Measurements from ENCODE around the gene PROSER3.

Gene PROSER3

DNA sequence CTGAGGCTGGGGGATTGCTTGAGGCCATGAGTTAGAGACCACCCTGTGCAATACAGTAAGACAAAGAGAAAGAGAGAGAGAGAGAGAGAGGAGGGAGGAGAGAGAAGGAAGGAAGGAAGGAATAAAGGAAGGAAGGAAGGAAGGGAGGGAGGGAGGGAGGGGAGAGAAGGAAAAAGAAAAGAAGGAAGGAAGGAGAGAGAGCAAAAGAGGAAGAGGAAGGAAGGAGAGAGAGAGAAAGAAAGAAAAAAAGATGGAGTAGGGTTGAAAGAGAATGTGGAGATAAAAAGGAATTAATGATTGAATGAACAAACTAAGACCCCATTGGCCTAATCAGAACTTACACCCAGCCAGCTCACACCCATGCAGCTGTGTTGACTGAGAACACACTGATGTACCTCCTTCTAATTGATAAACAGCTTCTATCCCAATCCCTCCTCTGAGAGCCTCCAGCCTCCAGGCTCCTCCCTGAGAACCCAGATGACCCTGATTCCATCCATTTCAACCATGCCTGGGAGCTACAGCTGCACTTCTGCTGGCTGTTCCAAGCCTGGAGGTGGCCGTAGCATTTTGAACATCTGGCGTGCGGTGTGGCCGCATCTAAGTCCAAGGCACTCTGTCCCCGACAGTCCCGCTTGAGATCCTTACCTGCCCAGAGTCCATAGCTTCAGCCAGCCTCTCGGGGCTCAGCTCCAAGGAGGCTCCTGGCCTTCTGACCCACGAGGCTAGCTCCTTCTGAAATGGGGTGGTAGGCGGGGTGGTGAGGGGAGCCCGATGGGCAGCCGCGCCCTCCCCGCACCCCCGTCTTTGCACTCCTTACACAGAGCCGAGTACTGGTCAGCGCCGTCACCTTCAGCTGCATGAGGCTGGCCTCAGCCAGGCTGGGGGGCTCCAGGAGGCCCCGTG, 53.6 kb downstream of the PROSER3 start:
- Histone ChIP-seq H3K27ac (ENCODE audit: low read depth, low read length, poor library complexity, severe bottlenecking) (no peak overlapping the region), H3K27me3 (ENCODE audit: insufficient read depth, low read length) (no peaks in the 10 kb centered on the region; the same call in 1 of the 2 replicates), H3K9me3 (ENCODE audit: low read length) (no peaks in the 10 kb centered on the region), H3K79me2 (ENCODE audit: insufficient read depth, low read length) (no peaks in the 10 kb centered on the region), H3K9ac (ENCODE audit: low read length) (no peak overlapping the region), H3K4me3 (ENCODE audit: low read depth, low read length, poor library complexity, severe bottlenecking) (no peak overlapping the region), H2AFZ (ENCODE audit: low read length) (no peak overlapping the region), H3K36me3 (ENCODE audit: insufficient read depth, low read length) (no peaks in the 10 kb centered on the region), H3K9me2 (ENCODE audit: low read depth, low read length) (no peaks in the 10 kb centered on the region), H3K4me1 (ENCODE audit: insufficient read depth, low read length, severe bottlenecking) (no peaks in the 10 kb centered on the region), H4K20me1 (ENCODE audit: insufficient read depth, low read length) (no peaks in the 10 kb centered on the region), H3F3A (ENCODE audit: insufficient read depth, low read length) (no peaks in the 10 kb centered on the region), H3K4me2 (ENCODE audit: low read length) (no peak overlapping the region)
- TF ChIP-seq, protein P1, sequence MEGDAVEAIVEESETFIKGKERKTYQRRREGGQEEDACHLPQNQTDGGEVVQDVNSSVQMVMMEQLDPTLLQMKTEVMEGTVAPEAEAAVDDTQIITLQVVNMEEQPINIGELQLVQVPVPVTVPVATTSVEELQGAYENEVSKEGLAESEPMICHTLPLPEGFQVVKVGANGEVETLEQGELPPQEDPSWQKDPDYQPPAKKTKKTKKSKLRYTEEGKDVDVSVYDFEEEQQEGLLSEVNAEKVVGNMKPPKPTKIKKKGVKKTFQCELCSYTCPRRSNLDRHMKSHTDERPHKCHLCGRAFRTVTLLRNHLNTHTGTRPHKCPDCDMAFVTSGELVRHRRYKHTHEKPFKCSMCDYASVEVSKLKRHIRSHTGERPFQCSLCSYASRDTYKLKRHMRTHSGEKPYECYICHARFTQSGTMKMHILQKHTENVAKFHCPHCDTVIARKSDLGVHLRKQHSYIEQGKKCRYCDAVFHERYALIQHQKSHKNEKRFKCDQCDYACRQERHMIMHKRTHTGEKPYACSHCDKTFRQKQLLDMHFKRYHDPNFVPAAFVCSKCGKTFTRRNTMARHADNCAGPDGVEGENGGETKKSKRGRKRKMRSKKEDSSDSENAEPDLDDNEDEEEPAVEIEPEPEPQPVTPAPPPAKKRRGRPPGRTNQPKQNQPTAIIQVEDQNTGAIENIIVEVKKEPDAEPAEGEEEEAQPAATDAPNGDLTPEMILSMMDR (IDR thresholded peaks at IDR 0.05; ENCODE audit: low read length), result no peak
- TF ChIP-seq EZH2 (IDR thresholded peaks at IDR 0.05; ENCODE audit: borderline replicate concordance, low read length), result no peak

DNA sequence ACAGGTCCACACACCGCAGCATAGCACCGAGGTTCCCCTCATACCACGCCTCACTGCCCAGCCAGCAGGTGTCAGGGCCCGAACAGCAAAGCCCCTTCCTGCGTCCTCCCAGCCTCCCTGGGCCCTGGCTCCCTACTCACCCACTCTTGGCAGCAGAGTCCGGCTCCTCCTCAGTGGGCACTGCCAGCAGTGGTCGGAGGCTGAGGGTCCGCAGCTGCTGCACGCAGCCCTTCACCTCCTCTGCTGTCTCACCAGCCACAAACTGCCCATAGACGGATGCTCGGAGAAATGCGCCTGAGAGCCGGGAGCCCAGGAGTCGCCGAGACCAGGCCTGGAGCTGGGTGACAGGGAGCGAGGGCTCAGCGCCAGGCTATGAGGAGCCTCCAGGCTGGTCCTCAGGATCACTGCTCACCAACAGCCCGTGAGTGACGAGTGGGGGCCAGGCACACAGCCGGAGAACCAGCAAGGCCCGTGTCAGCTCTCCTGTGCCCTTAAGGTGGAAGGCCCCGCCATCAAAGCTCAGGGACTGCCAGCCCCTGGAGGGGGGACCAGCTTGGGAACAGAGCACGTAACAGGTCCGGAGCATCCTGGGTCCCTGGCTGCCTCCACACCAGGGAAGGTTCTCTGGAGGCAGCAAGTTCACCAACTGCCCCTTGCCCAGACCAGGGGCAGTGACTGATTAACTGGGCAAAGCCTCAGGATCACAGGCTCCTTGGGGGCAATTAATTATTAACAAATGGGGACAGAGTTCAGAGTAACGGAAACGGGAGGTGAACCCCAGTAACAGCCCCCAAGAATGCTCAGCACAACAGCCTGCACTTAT, 54.5 kb downstream of the PROSER3 start, which contains the start of gene PRODH2:
PRODH2 (minus strand) TSS at position 626 of the 823 bp plus-strand sequence; CDS start at position 586, 40 bp downstream.
- Histone ChIP-seq H3K79me2 (ENCODE audit: insufficient read depth, low read length) (no peaks in the 10 kb centered on the region), H3F3A (ENCODE audit: insufficient read depth, low read length) (no peaks in the 10 kb centered on the region), H4K20me1 (ENCODE audit: insufficient read depth, low read length) (no peaks in the 10 kb centered on the region), H3K9me2 (ENCODE audit: low read depth, low read length) (no peaks in the 10 kb centered on the region), H3K27me3 (ENCODE audit: insufficient read depth, low read length) (no peaks in the 10 kb centered on the region; the same call in 1 of the 2 replicates), H3K36me3 (ENCODE audit: insufficient read depth, low read length) (no peaks in the 10 kb centered on the region), H3K4me2 (ENCODE audit: low read length) (no peak within 1 kb of the TSS), H3K27ac (ENCODE audit: low read depth, low read length, poor library complexity, severe bottlenecking) (no peak within 1 kb of the TSS), H3K4me1 (ENCODE audit: insufficient read depth, low read length, severe bottlenecking) (no peaks in the 10 kb centered on the region), H2AFZ (ENCODE audit: low read length) (no peak within 1 kb of the TSS), H3K9ac (ENCODE audit: low read length) (no peak within 1 kb of the TSS), H3K4me3 (ENCODE audit: low read depth, low read length, poor library complexity, severe bottlenecking) (no peak within 1 kb of the TSS), H3K9me3 (ENCODE audit: low read length) (no peaks in the 10 kb centered on the region)
- TF ChIP-seq EZH2 (IDR thresholded peaks at IDR 0.05; ENCODE audit: borderline replicate concordance, low read length), result no peak
- TF ChIP-seq, protein P1 (IDR thresholded peaks at IDR 0.05; ENCODE audit: low read length), result no peak

DNA sequence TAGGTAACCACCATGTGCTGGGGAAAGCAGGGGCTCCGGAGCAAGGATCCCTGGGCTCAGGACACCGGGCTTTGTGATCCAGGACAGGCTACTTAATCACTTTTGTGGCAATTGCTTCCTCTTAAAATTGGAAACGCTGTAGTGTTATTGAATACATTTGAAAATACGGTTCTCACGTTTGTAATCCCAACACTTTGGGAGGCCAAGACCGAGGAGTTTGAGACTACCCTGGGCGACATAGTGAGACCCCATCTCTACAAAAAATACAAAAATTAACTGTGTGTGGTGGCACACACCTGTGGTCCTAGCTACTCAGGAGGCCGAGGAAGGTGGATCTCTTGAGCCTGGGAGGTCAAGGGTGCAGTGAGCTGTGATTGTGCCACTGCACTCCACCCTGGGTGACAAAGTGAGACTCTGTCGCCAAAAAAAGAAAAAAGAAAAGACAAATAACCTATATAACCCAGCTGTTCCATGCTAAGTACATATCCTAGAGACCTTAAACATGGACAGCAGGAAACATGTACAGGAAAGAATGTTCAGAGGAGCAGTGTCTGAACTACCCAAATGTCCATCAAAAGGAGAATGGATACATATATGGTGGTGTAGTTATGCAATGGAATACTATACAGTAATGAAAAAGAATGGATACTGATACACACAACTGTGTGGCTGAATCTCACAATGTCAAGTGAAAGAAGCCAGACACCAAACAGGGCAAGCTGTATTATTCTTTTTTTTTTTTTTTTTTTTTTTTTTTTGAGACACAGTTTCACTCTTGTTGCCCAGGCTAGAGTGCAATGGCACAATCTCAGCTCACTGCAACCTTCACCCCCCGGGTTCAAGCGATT, 55.3 kb downstream of the PROSER3 start:
- TF ChIP-seq, protein P1 (IDR thresholded peaks at IDR 0.05; ENCODE audit: low read length), result no peak
- TF ChIP-seq EZH2 (IDR thresholded peaks at IDR 0.05; ENCODE audit: borderline replicate concordance, low read length), result no peak
- no peak overlapping the region for H2AFZ ChIP-seq (ENCODE audit: low read length)
- no peaks in the 10 kb centered on the region for H3K79me2 ChIP-seq (ENCODE audit: insufficient read depth, low read length)
- H3K27me3 ChIP-seq (ENCODE audit: insufficient read depth, low read length), result no peaks in the 10 kb centered on the region; the same call in 1 of the 2 replicates
- H3K9me3 ChIP-seq (ENCODE audit: low read length), result no peaks in the 10 kb centered on the region
- H3K4me2 ChIP-seq (ENCODE audit: low read length), result no peak overlapping the region
- H3K36me3 ChIP-seq (ENCODE audit: insufficient read depth, low read length), result no peaks in the 10 kb centered on the region
- no peaks in the 10 kb centered on the region for H4K20me1 ChIP-seq (ENCODE audit: insufficient read depth, low read length)
- H3K4me3 ChIP-seq (ENCODE audit: low read depth, low read length, poor library complexity, severe bottlenecking), result no peak overlapping the region
- H3K27ac ChIP-seq (ENCODE audit: low read depth, low read length, poor library complexity, severe bottlenecking), result no peak overlapping the region
- H3K4me1 ChIP-seq (ENCODE audit: insufficient read depth, low read length, severe bottlenecking), result no peaks in the 10 kb centered on the region
- H3F3A ChIP-seq (ENCODE audit: insufficient read depth, low read length), result no peaks in the 10 kb centered on the region
- H3K9ac ChIP-seq (ENCODE audit: low read length), result no peak overlapping the region
- H3K9me2 ChIP-seq (ENCODE audit: low read depth, low read length), result no peaks in the 10 kb centered on the region

All from OCI-LY1 (cell line).